ENCODE measurements around the gene KCNIP2. TPM values are rescaled to one million over a fixed set of nuclear protein-coding genes. Genes with fewer than 3 reads are reported as not detected.
A peak's percentile ranks its signal among the peaks of the same experiment; 100 is the strongest.
"Not testable (repeated sequence)": the region's sequence is repeated elsewhere in the genome, so short reads cannot be mapped to it uniquely, and the experiment has no call there.

KCNIP2 gene
- total RNA-seq, 1 donor from 2014 or later: 2.5 TPM

DNA sequence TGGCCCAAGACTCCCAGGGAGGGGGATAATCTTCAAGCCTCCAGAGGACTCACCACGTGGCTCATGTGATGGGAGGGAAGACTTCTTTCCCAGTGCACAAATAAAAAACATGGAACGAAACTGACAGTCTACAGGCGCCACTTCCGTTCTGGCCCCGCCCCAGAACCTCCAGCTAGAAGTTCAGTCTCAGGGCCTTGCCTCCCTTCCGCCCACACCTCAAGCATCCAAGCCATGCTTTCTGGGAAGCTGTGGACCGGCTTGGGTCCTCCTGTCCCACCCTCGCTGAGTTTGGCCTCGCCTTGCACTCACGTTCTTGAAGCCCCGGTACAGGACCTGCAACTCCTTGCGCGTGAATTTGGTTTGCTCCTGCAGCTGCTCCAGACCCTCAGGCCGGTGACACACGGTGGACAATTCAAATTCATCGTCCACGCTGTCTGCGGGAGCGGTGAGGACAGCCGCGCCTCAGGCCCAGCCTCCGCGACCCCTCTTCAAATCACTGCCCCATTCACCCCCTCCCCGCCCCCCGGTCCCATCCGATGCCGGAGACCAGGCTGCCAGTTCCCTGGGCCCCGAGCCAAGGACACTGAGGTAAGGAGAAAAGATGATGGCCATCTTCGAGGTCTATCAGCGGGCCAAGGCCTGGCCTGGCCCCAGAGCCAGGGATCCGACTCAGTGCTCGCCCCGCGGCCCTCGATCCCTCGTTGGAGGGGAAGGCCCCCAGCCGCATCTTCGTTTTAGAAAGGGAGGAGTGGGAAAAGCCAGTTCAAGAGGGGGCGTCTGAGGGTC lies 14.6 kb downstream of the KCNIP2 start:
- DNase-seq (ENCODE audit: low spot score): no peak

DNA sequence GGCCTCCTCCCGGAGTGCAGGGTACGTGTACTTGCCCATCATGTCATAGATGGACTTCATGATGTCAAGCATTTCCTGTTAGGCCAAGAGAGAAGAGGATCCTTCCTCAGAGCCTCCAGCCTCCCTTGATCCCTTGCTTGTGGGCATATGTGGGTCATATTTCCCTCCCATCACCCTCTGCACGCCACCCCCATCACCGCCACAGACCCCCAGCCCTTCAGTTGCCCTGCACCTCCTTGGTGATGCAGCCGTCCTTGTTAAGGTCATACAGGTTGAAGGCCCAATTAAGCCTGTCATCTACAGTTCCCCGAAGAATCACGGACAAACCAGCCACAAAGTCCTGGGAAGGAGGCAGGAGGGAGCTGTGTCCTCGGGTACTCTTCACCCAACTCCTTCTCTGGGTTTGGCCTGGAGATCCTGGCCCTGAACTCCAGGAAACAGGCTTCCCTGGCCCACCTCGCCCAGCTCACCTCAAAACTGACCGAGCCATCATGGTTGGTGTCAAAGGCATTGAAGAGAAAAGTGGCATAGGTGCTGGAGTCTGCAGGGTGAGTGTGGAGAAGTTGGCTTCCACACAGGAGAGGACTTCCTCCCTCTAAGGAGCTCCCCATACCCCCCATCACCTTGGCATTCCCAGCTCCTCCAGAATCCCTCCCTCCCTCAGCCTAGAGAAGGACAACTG lies 15.5 kb downstream of the KCNIP2 start:
- DNase-seq (ENCODE audit: low spot score): no peak

DNA sequence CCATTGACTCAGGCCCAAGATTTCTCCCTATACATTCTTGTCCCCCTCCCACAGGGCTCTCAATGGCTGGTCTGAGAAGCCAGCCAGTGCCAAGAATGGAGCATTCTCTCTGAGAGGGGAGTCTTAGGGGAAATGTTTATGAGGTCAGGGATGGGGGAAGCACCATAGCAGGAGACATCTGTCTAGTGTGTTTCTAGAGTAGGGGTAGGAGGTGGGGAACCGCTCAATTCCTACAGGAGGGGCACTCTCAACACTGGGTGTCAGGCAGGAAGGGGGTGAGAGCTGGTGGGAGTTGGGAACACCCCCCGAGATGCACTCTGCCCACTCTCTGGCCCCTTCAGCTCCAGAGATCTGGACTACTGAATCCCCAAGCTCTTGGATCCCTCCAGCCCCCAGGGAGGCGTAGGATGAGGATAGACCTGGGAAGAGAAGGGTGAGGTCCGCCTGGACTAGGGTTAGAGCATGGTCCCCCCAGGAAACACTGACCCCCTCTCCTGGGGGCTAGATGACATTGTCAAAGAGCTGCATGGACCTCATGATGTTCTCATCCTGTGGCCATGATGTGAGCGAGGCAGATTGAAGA lies 16.7 kb downstream of the KCNIP2 start:
- DNase-seq (ENCODE audit: low spot score): no peak

DNA sequence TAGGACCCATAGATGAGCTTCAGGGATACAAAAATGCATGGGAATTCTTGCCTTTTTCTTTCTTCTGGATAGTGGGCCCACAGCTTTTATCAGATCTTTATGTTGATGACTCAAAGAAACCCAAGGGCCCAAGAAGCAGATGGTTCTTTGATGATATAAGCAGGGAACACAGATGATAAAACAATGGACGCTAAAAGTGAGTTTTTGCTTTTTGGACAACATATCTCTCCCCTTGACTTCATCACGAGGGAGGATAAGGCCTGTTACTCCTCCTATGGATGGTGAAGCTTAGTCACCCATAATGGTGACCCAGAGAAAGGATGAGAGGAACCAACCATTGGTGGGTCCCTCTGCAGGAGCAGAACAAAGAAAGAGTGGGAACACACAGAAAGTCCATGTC lies 18.9 kb downstream of the KCNIP2 start:
- no peak for DNase-seq (ENCODE audit: low spot score)

DNA sequence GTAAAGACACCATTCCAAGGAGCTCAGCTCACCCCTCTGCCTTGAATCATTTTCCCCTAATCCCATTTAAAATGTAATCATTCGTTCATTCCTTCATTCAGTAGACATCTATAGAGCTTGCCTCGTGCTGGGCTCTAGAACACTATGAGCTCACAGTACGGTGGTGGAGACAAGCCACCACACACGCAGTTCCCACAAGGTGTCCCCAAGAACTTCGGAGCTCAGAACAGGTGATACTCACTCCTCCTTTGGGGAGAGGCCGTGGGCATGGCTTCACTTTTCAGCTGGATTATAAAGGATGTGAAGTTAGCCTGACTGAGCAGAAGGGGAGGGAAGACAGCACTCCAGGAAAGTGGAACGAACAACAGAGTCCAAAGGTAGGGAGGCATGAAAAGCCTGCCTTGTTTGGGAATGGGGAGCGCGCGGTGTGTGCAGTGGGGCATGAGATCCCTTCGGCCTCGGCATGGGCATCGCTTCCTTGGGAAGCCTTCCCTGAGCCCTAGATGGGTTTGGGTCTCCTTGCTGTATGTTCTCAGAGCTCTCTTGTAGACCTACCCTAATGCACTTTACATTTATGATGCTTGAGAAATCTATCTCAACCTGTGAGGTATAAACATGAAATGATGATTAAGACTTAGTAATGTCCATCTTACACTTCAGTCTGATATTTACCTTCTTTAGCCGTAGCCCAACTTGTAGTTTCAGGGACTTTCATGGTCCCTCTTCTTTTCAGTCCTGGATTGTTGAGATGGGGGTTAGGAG lies 24.5 kb downstream of the KCNIP2 start:
- peak; percentile 28 for DNase-seq (ENCODE audit: low spot score)

DNA sequence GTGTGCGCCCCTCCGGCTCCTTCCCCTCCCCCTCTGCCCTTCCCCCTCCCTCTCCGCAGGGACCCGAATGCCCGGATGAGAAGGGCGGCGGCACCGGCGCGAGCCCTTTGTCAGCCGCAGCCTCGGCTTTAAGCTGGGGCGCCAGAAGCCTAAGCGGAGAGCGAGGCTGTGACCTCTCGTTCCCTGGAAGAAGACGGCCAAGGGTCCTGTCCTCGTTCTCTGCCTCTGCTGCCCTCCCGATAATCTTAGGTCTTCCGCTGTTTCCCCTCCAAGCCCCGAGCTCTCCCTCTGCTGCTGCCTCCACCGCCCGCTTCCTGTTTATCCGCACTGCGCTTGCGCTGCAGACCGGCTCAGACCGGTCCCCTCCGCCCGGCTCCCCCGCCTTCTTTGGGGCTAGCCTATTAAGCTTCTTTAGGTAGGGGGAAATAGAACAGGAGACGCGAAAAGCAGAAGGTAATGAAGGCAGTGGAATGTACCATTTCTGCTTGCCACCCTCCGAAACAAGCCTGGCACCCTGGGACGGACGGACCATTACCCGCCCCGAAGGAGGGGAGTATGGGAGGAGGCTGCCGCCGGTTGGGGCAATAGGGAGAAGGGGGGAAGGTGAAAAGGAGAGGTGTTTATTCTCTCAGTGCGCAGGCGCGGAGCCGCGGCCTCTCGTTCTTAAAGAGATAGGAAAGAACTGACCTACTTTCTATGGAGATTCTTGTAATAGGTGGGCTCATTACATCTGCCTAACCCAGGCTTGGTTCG lies 25.3 kb downstream of the KCNIP2 start, which contains the start of gene OGA:
Gene OGA, minus strand, starts transcription at position 326 of the 753 bp plus-strand sequence. CDS start 422 bp downstream, outside the sequence.
- DNase-seq (ENCODE audit: low spot score): peak; percentile 98

DNA sequence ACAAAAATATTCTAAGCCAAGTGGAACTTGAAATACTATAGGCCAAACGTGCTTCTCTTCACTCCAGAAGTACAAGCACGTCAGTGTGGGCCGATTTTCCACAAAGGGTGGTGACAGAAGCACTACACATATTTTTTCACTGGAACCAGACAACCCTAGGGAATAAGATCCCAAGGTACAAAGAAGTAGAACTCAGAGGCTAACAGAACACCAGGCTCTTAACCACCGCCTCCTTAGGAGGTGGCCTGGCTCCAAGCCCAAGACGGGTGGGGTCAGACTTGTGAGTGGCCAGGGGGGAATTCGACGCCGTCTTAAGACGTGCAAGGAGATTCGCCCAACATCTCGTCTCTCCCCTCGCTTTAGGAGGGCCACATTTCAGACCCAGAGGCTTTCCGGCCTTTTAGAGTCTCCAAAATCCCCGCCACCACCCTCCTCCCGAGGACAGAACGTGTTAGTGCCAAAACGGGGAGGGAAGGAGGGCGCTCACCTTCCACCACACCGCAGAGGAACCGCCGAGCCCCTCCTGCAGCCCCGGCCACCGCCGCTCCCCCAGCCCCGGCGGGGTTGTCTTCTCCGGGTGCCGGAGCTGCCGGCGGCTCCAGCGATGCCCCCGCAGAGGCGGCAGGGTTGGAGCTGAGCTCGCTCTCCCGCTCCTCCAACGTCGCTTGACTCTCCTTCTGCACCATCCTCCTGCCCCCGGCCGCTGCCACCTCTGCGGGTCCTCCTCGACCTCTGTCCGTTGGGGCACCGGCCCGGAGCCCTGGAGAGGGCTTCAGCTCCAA lies 26.1 kb downstream of the KCNIP2 start:
- peak; percentile 86 for DNase-seq (ENCODE audit: low spot score)

DNA sequence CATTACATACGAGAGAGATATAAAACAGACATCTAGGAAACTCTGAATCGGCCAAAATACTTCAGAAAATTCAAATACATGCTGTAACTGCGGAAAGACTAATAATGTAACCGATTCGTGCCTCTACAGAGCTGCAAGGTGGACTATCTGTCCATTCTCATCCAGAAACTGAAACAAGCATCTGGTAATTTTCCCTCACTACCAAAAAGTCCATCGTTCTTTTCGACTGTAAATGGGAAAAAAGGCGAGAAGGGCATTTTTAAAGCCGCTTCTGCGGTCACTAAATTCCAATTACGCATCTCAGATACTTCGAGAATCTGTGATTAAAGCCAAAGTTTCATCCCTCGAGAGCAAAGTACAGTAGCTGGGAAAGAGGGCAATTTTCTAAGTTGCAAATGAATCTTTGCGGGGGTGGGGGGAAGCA lies 26.7 kb downstream of the KCNIP2 start:
- DNase-seq (ENCODE audit: low spot score): no peak

DNA sequence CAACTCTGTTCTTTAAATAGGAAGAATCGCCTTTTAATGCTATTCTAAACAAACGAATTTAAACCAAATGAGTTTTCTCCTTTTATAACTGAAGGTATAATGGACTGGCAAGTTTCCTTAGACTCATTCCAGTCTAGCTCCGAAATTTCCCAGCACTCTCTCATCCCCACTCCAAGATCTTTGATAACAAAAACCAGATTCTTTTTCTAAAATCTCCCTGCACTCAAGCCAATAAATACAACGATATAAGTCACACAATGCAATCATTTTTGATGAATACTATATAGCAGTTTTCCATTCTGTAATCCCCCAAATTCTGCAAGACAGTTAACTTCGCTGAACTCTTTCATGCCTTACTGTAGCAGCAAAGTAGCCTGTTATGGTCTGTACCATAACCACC lies 27.2 kb downstream of the KCNIP2 start:
- no peak for DNase-seq (ENCODE audit: low spot score)

DNA sequence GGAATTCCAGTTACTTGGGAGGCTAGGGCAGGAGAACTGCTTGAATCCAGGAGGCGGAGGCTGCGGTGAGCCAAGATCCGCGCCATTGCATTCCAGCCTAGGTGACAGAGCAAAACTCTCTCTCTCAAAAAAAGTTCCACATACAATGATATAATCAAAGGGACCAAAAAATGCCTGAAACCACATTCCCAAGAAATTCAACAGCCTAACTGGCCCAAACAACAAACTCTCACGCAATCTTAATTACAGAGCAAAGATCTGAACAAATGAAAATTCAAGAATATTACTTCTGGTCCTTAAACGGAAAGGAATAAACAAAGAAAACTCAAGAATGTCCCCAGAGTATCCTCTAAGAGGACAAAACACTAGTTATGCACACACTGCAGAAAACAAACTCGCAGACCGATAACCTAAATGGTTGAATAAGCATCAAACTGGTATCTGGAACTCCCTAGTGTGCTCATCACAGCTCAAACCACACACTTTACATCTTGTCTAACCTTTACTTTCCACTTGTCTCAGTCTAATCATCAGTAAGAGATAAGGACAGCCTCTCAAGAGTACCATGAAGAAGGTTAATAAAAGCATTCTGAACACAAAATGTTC lies 29.0 kb downstream of the KCNIP2 start:
- DNase-seq (ENCODE audit: low spot score): no peak

DNA sequence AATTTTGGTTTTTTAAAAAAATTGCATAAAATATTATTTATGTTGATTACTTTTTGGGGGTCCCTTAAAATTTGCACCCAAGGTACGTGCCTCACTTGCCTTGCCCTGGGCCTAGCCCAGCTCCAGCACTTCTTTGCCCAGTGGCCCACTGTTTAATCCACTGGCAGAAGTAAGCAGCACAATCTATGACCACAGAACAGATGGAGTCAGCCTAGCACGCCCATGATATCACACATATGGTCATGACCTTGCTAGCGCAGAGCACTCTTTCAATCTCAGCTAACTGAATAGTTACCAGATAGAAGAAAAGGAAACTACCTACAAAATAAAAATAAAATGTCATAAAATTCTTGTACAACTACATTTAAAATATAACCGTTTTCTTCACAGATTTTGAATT lies 31.0 kb downstream of the KCNIP2 start:
- no peak for DNase-seq (ENCODE audit: low spot score)

DNA sequence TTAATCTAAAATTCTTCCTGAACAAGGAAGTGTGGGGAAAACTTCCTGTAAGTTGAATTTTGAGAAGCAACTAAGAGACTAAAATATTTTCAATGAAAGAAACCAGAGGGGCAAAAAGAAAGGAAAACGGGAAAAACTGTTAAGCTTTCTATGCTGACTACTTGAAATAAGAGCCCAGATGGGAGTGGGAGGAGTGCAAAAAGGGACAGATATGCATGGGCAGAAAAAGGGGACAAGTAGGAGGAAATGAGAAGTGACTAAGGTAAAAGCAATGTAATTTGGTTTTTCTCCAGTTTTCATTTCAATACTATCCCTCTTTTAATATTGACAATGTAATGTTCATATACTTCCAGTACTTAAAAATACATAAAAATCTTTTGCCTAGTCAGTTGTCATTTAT lies 36.4 kb downstream of the KCNIP2 start:
- DNase-seq (ENCODE audit: low spot score): no peak

DNA sequence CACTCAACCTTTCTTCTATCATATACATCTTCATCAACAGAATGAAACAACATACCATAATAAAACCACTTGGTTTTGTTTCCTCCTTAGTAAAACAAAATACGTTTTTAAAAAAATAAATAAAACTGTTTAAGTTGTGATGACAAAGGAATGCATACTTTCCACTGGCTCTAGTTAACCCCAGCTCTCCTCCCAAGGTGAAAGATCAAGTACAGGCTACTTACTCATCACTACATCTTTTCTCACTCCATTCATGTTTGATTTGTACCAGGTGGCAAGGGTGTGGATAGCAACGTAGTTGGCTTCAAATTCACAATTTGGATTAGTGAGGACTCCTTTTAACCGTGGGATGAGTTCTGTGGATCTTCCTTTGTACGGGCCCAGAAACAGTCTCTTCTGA lies 40.1 kb downstream of the KCNIP2 start:
- DNase-seq (ENCODE audit: low spot score): no peak

DNA sequence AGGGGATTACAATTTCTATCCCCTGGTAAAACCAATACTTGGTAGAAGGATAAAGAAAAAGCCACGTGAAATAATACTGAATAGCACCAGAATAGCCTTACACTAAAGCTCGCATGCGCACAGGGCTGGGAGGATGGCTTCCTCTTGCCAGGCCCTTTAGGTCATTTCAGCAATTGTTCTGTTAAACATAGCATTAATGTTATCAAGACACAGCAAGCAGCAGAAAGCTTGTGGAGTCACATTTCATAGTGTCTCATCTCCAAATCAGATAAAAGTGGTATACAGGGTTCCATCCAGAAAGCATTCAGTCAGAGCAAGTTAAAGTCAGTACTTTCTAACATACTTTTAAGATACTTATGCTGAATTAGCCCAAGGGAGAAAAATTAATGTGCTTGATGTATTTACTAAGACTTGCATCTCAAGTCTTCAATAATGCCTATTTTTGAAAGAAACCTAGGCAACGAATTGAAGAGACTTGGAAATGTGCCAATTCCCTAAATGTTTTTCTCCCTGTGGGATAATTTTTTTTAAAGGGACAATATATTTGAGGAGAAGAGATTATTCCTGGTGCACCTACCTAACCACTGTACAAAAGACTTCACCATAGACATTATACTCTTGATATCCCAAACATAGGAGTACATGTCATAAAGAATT lies 46.1 kb downstream of the KCNIP2 start:
- DNase-seq (ENCODE audit: low spot score): no peak

DNA sequence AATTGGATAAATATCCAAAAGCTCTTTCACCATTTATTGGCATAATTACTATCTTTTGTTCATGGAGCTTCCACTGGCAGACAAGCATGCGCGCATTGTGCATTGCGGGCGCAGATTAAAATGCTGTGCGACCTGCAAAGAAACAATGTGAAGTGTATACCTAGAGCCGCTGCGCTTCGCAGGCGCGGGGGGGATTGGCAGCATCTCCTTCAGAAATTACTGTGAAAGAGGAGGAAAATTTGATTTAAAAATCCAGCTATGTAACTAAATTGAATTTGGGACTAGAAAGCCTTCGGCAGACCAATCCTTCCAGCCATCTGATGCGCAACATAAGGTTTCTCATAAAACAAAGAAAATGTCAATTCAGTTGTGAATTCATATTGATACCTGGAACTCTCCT lies 50.1 kb downstream of the KCNIP2 start:
- no peak for DNase-seq (ENCODE audit: low spot score)

DNA sequence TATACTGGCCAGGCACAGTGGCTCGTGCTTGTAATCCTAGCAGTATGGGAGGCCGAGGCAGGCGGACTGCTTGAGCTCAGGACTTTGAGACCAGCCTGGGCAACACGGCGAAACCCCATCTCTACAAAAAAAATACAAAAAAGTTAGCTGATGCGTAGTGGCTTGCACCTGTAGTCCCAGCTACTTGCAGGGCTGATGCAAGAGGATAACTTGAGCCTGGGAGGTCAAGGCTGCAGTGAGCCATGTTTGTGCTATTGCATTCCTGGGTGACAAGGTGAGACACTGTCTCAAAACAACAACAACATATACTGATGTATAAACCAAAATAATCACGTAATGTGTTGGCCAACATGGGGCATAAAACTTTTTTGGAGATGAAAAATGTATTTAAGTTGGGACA lies 53.9 kb downstream of the KCNIP2 start:
- DNase-seq (ENCODE audit: low spot score): no peak

DNA sequence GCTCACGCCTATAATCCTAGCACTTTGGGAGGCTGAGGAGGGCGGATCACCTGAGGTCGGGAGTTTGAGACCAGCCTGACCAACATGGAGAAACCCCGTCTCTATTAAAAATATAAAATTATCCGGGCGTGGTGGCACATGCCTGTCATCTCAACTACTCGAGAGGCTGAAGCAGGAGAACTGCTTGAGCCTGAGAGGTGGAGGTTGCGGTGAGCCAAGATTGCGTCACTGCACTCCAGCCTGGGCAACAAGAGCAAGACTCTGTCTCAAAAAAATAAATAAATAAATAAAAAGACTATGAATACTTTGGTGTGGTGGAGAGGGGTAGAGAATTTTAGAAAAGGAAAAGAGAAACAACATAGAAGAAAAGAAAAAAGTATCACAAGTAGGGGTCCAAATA lies 54.4 kb downstream of the KCNIP2 start:
- DNase-seq (ENCODE audit: low spot score): not testable (repeated sequence)

DNA sequence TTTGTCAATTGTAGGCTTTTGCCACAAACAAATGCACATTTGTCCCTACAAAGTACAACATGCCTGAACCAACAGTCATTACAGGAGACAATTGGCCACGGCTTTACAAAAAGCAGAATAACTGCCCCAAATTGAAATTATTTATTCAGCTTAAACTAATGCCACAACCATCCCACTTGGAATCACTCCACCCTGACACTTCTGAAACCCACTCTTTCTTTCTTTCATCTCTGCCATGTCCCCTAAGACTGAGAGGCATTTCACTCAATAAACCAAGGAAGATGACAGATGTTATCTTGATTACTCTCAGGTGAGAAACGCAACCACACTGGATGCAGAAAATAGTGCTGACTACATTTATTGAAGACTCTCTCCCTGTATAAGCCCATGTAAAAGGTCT lies 57.8 kb downstream of the KCNIP2 start:
- no peak for DNase-seq (ENCODE audit: low spot score)

DNA sequence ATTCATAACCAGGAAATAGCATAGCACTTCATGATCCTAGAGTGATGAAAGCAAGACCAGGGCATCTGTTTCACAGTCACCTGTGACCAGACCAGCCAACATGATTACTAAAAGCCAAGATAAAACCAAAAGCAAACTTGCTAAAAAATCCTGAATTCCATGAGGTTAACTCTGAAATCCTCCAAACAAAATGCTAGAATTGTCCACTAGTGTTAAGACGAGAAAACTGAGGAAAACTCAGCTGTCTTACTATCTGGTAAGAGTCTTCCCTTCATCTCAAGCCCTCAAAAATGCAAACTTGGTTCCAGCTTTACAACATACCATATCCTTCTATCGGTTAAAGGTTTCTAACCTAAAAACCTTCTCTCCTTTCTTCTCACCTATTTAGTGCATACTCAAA lies 59.0 kb downstream of the KCNIP2 start:
- DNase-seq (ENCODE audit: low spot score): no peak

DNA sequence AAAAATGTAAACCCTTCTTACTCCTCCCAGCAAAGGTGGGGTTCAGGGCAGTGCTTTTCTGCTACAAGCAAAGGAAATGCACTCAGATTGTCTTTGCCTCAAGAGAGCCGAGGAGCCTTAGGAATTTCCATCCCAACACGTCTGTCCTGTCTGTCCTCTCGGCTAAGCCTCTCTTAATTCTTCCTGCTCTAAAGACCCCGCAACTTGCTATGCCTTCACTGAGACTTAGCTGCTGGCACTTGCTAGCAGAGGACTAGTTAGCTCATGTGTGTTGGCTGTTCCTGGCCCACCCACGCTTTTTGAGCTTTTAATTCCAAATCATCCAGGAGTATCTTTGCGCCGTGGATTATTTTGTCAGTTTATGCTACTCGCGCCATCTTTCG lies 59.9 kb downstream of the KCNIP2 start:
- DNase-seq (ENCODE audit: low spot score): no peak
